GM12872 (cell line): ENCODE results near the gene DENND5B.

Experiments used
- CTCF ChIP-seq: IDR thresholded peaks from 3 replicates; pipeline ENCODE4 v1.5.1; 2011; ENCODE audit warnings: low read depth, mild to moderate bottlenecking, low read length, moderate library complexity; ENCODE audit not compliant: insufficient read depth

The DENND5B gene

GRCh38 chr12:31368666-31369361 lies 222.1 kb downstream of the DENND5B start:
- TF ChIP-seq CTCF, result no peak

- no peak for TF ChIP-seq CTCF
These were observed 224.8 kb downstream of the DENND5B start for GRCh38 chr12:31366104-31366621.

- TF ChIP-seq CTCF, result no peak
These were observed 227.1 kb downstream of the DENND5B start for GRCh38 chr12:31363831-31364230.

- no peak for TF ChIP-seq CTCF
These were observed 227.5 kb downstream of the DENND5B start for GRCh38 chr12:31363416-31363809.

- 0 out of 3 replicates have a peak, but pooled peaks have one; percentile 24 for TF ChIP-seq CTCF
These were observed 228.0 kb downstream of the DENND5B start for GRCh38 chr12:31362759-31363415.

- no peak for TF ChIP-seq CTCF
These were observed 228.7 kb downstream of the DENND5B start for GRCh38 chr12:31362115-31362758.

GRCh38 chr12:31361730-31362114 lies 229.2 kb downstream of the DENND5B start:
- no peak for TF ChIP-seq CTCF
